ENCODE measurements around the gene COL7A1.

- TF ChIP-seq TAF1 (IDR thresholded peaks at IDR 0.05; ENCODE audit: low read depth) (no peak), CTCF (IDR thresholded peaks at IDR 0.05; ENCODE audit: poor library complexity, severe bottlenecking) (no peak), MXI1 (conservative IDR thresholded peaks at IDR 0.05; ENCODE audit: poor library complexity, severe bottlenecking) (no peak), EP300 (conservative IDR thresholded peaks at IDR 0.05; ENCODE audit: poor library complexity, severe bottlenecking) (no peak), SMC3 (conservative IDR thresholded peaks at IDR 0.05; ENCODE audit: poor library complexity) (no peak)
Measured at GRCh38 chr3:48634661-48635221, 39.6 kb upstream of the COL7A1 start.

All from neural cell (in vitro differentiated cells).